ENCODE measurements around the gene RGS11. TPM values are rescaled to one million over a fixed set of nuclear protein-coding genes. Genes with fewer than 3 reads are reported as not detected.
A peak's percentile ranks its signal among the peaks of the same experiment; 100 is the strongest.

RGS11 gene
- total RNA-seq, 1 experiment from 2014 or later, result 8.9 TPM

DNA sequence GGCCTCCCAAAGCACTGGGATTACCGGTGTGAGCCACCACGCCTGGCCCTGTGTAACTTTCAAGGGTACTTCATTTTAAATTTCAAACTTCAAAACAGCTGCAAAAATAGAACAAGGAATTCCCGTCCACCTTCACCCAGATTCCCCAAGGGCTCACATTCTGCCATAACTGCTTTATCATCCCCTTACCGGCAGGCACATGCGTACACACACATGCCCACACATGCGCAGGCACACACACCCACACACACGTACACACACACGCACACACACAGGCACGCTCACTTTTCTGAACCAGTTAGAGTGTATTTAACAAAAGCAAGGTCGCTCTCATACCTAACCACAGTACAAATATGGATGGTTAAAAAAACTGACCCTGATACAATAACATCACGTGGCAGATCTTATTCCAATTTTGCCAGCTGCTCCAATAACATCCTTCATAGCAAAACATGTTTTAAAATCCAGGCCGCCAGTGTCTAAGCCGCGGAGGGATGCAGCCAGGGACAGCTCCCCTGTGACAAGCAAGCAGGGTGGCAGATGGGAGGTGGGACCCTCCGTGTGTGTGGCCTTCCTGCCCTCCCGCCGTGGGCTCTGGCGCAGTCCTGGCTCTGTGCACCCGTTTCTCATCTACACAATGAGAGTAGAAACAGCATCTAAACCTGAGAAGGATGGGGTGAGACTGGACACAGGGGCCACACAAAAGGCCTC is 30.3 kb upstream of the RGS11 start:
- Histone ChIP-seq H3K4me3 (ENCODE audit: low read depth, low read length) (no peak overlapping the region), H3K9me3 (no peaks in the 10 kb centered on the region), H3K36me3 (ENCODE audit: control insufficient read depth, insufficient read depth, low read length) (peaks cover 1% of the 10 kb centered on the region), H3K27me3 (replicated peaks; ENCODE audit: control insufficient read depth, insufficient read depth, low read length) (no peaks in the 10 kb centered on the region), H3K4me1 (no peaks in the 10 kb centered on the region)
- intact Hi-C loops (cut with micrococcal nuclease; ENCODE audit: unreplicated experiment), result no loop called here
- Mint-ChIP-seq H3K27ac (ENCODE audit: unreplicated experiment) (no peak overlapping the region), H3K4me3 (ENCODE audit: unreplicated experiment) (no peak overlapping the region), H3K9me3 (ENCODE audit: unreplicated experiment) (no peaks in the 10 kb centered on the region), H3K36me3 (ENCODE audit: insufficient read depth, unreplicated experiment) (peaks cover 30% of the 10 kb centered on the region), H3K27me3 (ENCODE audit: insufficient read depth, unreplicated experiment) (no peaks in the 10 kb centered on the region), H3K4me1 (ENCODE audit: low read depth, unreplicated experiment) (no peaks in the 10 kb centered on the region)
- DNase-seq, result no peak
- ChIA-PET CTCF (no interaction called here), POLR2A (no interaction called here)
- no TSS peak for BruUV-seq (replicated peaks)
- TF ChIP-seq, protein P1, sequence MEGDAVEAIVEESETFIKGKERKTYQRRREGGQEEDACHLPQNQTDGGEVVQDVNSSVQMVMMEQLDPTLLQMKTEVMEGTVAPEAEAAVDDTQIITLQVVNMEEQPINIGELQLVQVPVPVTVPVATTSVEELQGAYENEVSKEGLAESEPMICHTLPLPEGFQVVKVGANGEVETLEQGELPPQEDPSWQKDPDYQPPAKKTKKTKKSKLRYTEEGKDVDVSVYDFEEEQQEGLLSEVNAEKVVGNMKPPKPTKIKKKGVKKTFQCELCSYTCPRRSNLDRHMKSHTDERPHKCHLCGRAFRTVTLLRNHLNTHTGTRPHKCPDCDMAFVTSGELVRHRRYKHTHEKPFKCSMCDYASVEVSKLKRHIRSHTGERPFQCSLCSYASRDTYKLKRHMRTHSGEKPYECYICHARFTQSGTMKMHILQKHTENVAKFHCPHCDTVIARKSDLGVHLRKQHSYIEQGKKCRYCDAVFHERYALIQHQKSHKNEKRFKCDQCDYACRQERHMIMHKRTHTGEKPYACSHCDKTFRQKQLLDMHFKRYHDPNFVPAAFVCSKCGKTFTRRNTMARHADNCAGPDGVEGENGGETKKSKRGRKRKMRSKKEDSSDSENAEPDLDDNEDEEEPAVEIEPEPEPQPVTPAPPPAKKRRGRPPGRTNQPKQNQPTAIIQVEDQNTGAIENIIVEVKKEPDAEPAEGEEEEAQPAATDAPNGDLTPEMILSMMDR (IDR thresholded peaks at IDR 0.05; ENCODE audit: insufficient read depth in 1 of 2, low read depth in 1 of 2, low read length in 1 of 2, severe bottlenecking in 1 of 2, unreplicated experiment in 1 of 2), result no peak

DNA sequence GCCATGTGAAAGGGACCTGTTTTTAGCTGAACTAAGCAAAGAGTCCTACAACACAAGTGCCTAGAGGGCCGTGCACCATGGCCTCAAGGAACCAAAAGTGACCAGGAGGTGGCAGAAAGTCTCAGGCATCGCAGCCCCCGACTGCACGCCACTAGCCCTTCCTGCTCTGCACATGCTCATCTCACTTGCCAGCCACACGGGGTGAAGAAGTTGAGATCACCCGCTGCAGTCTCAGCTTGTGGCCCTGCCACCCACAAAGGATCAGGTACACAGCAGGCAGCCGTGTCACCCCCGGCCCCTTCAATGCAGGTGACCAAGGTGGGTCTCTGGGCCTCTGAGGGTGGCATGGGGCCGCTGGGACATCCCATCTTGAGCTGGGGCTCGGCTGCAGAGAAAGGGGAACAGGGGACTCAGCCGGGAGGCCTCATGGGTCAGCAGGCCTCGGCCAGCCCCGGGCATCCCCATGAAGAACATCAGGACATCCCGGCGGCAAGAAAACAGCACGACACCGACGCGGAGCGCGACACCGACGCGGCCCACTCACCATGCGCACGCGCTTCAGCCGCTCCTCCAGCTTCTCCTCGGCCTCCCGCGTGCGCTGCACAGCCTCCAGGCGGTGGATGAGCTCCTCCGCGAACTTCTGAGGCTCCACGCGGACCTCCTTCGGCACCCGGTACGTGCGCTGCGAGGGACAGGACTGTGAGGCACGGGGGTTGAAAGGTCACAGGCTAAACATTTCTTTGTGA is 28.2 kb upstream of the RGS11 start:
- H3K9me3 ChIP-seq, result no peaks in the 10 kb centered on the region
- no peaks in the 10 kb centered on the region for H3K27me3 ChIP-seq (replicated peaks; ENCODE audit: control insufficient read depth, insufficient read depth, low read length)
- Mint-ChIP-seq H3K27ac (ENCODE audit: unreplicated experiment) (no peak overlapping the region), H3K4me3 (ENCODE audit: unreplicated experiment) (no peak overlapping the region), H3K9me3 (ENCODE audit: unreplicated experiment) (no peaks in the 10 kb centered on the region), H3K27me3 (ENCODE audit: insufficient read depth, unreplicated experiment) (no peaks in the 10 kb centered on the region), H3K36me3 (ENCODE audit: insufficient read depth, unreplicated experiment) (peaks cover 27% of the 10 kb centered on the region), H3K4me1 (ENCODE audit: low read depth, unreplicated experiment) (no peaks in the 10 kb centered on the region)
- H3K4me3 ChIP-seq (ENCODE audit: low read depth, low read length), result no peak overlapping the region
- peaks cover 1% of the 10 kb centered on the region for H3K36me3 ChIP-seq (ENCODE audit: control insufficient read depth, insufficient read depth, low read length)
- H3K4me1 ChIP-seq, result no peaks in the 10 kb centered on the region
- peak in 1 of 2 experiments; percentile 36 for DNase-seq
- TF ChIP-seq, protein P1 (IDR thresholded peaks at IDR 0.05; ENCODE audit: insufficient read depth in 1 of 2, low read depth in 1 of 2, low read length in 1 of 2, severe bottlenecking in 1 of 2, unreplicated experiment in 1 of 2), result peak in 1 of 2 experiments; percentile 33
- no TSS peak for BruUV-seq (replicated peaks)
- POLR2A ChIA-PET, result no interaction called here
- CTCF ChIA-PET, result no interaction called here
- intact Hi-C loops (cut with micrococcal nuclease; ENCODE audit: unreplicated experiment), result loop anchor here (1.0 kb wide), 1 partner anchor 58 kb away; no protein-coding TSS in a partner anchor

- no peak overlapping the region for H3K4me3 ChIP-seq (ENCODE audit: low read depth, low read length)
- ChIA-PET CTCF (interaction anchor here (0.8 kb wide), 1 partner anchor 51 kb away, joined by 3 read pairs; no protein-coding TSS in a partner anchor), POLR2A (no interaction called here)
- Mint-ChIP-seq H3K27me3 (ENCODE audit: insufficient read depth, unreplicated experiment) (no peaks in the 10 kb centered on the region), H3K4me1 (ENCODE audit: low read depth, unreplicated experiment) (no peaks in the 10 kb centered on the region), H3K4me3 (ENCODE audit: unreplicated experiment) (no peak overlapping the region), H3K27ac (ENCODE audit: unreplicated experiment) (no peak overlapping the region), H3K36me3 (ENCODE audit: insufficient read depth, unreplicated experiment) (peaks cover 26% of the 10 kb centered on the region), H3K9me3 (ENCODE audit: unreplicated experiment) (no peaks in the 10 kb centered on the region)
- TF ChIP-seq, protein P1 (IDR thresholded peaks at IDR 0.05; ENCODE audit: insufficient read depth in 1 of 2, low read depth in 1 of 2, low read length in 1 of 2, severe bottlenecking in 1 of 2, unreplicated experiment in 1 of 2), result no peak
- H3K4me1 ChIP-seq, result no peaks in the 10 kb centered on the region
- no peaks in the 10 kb centered on the region for H3K27me3 ChIP-seq (replicated peaks; ENCODE audit: control insufficient read depth, insufficient read depth, low read length)
- no peak for DNase-seq
- H3K36me3 ChIP-seq (ENCODE audit: control insufficient read depth, insufficient read depth, low read length), result no peaks in the 10 kb centered on the region; the same call in 1 of the 2 replicates
- intact Hi-C loops (cut with micrococcal nuclease; ENCODE audit: unreplicated experiment), result no loop called here
- H3K9me3 ChIP-seq, result no peaks in the 10 kb centered on the region
- BruUV-seq (replicated peaks), result no TSS peak
Observed at GRCh38 chr16:301950-302349, 26.2 kb upstream of the RGS11 start.

All from Caco-2 (cell line).